CD4-positive, CD25-positive, alpha-beta regulatory T cell (primary cell): ENCODE results near the gene FOXP3. TPM values are rescaled to one million over a fixed set of nuclear protein-coding genes. Genes with fewer than 3 reads are reported as not detected.

ENCODE experiments used
- ATAC-seq, 2 donors: fragments of 150-1000 bp; cut with Tn5 transposase; one replicate each; pipeline ENCODE4 v1.10.0; 2021; ENCODE audit warnings: low read depth in 2 of 2, moderate number of reproducible peaks in 2 of 2, moderate library complexity in 1 of 2
- DNase-seq, 3 donors: peaks; one replicate each; pipeline versions ENCODE4 v3.0.0 to v3.0.0-alpha.2; 2012 to 2022; ENCODE audit warnings: mixed read lengths in 1 of 3
- H3K27ac ChIP-seq: one replicate; pipeline ENCODE4 v1.7.0; 2013; ENCODE audit warnings: mild to moderate bottlenecking, low read length; ENCODE audit not compliant: insufficient read depth, poor library complexity, severe bottlenecking
- H3K27me3 ChIP-seq: one replicate; pipeline ENCODE4 v1.7.0; 2013; ENCODE audit warnings: low read length; ENCODE audit not compliant: control insufficient read depth, insufficient read depth
- H3K36me3 ChIP-seq: one replicate; pipeline ENCODE4 v1.7.0; 2013; ENCODE audit warnings: mild to moderate bottlenecking, low read length, moderate library complexity; ENCODE audit not compliant: control insufficient read depth, insufficient read depth
- H3K4me1 ChIP-seq: 2 replicates; pipeline ENCODE4 v1.7.0; 2013; ENCODE audit warnings: mild to moderate bottlenecking, low read length; ENCODE audit not compliant: insufficient read depth, control insufficient read depth, poor library complexity, severe bottlenecking
- H3K4me3 ChIP-seq: one replicate; pipeline ENCODE4 v1.7.0; 2013; ENCODE audit warnings: low read depth, mild to moderate bottlenecking, low read length, moderate library complexity
- H3K9me3 ChIP-seq, 2 experiments: 1 replicate in 1 of 2; 2 replicates in 1 of 2; pipeline ENCODE4 v1.7.0; 2013; ENCODE audit warnings: low read length in 2 of 2, mild to moderate bottlenecking in 1 of 2, moderate library complexity in 1 of 2; ENCODE audit not compliant: control insufficient read depth in 2 of 2
- H3K27ac Mint-ChIP-seq, 3 donors: one replicate each; pipeline ENCODE4 v1.8.0; 2020 to 2022; ENCODE audit warnings: mild to moderate bottlenecking in 3 of 3, mixed read lengths in 3 of 3, moderate library complexity in 2 of 3
- H3K27me3 Mint-ChIP-seq: one replicate; pipeline ENCODE4 v1.8.0; 2022; ENCODE audit warnings: mild to moderate bottlenecking, mixed read lengths
- H3K36me3 Mint-ChIP-seq: one replicate; pipeline ENCODE4 v1.8.0; 2020; ENCODE audit warnings: mixed read lengths
- H3K4me1 Mint-ChIP-seq, 4 donors: one replicate each; pipeline ENCODE4 v1.8.0; 2020 to 2022; ENCODE audit warnings: mixed read lengths in 4 of 4, mild to moderate bottlenecking in 1 of 4
- H3K4me3 Mint-ChIP-seq, 4 donors: one replicate each; pipeline ENCODE4 v1.8.0; 2020 to 2022; ENCODE audit warnings: mild to moderate bottlenecking in 4 of 4, mixed read lengths in 4 of 4, moderate library complexity in 3 of 4
- H3K9me3 Mint-ChIP-seq, 7 donors: one replicate each; pipeline ENCODE4 v1.8.0; 2020 to 2022; ENCODE audit warnings: mixed read lengths in 7 of 7, mild to moderate bottlenecking in 3 of 7, moderate library complexity in 2 of 7
- polyA plus RNA-seq, 4 donors: library from polyadenylated mRNA; unstranded; fragments of 300-500 nt; fragmentation: Illumina TruSeq; gene quantifications; one replicate each; pipeline ENCODE4 v1.2.3, GENCODE V29; 2021
- total RNA-seq: library from RNA; stranded (reverse); gene quantifications from one replicate; pipeline ENCODE4 v1.2.3, GENCODE V29; 2022

The FOXP3 gene
- total and polyA plus RNA-seq, 5 donors from 2014 or later: 154 to 198 (median 174) TPM

GRCh38 chrX:49228185-49228584 is 36.3 kb downstream of the FOXP3 start:
- Histone ChIP-seq H3K9me3 (no peaks in the 10 kb centered on the region), H3K4me3 (no peak overlapping the region), H3K27ac (no peak overlapping the region), H3K27me3 (no peaks in the 10 kb centered on the region), H3K4me1 (peaks cover 8% of the 10 kb centered on the region), H3K36me3 (no peaks in the 10 kb centered on the region)
- DNase-seq (no peak), ATAC-seq (no peak)
- Mint-ChIP-seq H3K4me1 (peaks cover 0 to 23% (median 0%) of the 10 kb centered on the region in 4 donors), H3K9me3 (peaks cover 0 to 2% (median 0%) of the 10 kb centered on the region in 7 donors), H3K27me3 (no peaks in the 10 kb centered on the region), H3K27ac (no peak overlapping the region), H3K36me3 (no peaks in the 10 kb centered on the region), H3K4me3 (peak overlapping the region in 1 of 4 donors; percentile 23)

- Mint-ChIP-seq H3K27ac (no peak overlapping the region), H3K4me1 (peaks cover 0 to 21% (median 0%) of the 10 kb centered on the region in 4 donors), H3K4me3 (peak overlapping the region in 1 of 4 donors; percentile 23), H3K27me3 (no peaks in the 10 kb centered on the region), H3K9me3 (peaks cover 0 to 2% (median 0%) of the 10 kb centered on the region in 7 donors), H3K36me3 (no peaks in the 10 kb centered on the region)
- no peaks in the 10 kb centered on the region for H3K27me3 ChIP-seq
- no peak overlapping the region for H3K4me3 ChIP-seq
- peaks cover 8% of the 10 kb centered on the region for H3K4me1 ChIP-seq
- no peak for DNase-seq
- ATAC-seq: no peak
- no peaks in the 10 kb centered on the region for H3K36me3 ChIP-seq
- no peak overlapping the region for H3K27ac ChIP-seq
- H3K9me3 ChIP-seq: no peaks in the 10 kb centered on the region
These were observed 36.8 kb downstream of the FOXP3 start for GRCh38 chrX:49227726-49228125.

DNA sequence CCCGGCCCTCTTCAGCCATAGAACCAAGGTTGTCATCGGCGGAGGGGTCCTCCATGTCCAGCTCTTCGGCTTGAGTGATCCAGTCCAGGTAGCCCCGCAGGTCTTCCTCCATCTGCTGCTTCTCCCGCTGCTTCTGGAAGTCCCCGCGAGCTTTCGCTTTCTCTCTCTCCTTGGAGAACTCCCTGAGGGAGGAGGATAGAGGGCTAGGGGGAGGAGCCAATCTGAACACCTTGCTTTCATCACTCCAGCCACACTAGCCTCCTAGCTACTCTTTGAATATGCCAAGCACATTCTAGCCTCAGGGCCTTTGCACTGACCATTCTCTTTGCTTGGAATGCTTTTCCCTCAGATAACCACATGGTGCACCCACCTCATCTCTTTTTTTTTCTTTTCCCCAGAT is 37.6 kb downstream of the FOXP3 start:
- no peak overlapping the region for H3K27ac Mint-ChIP-seq
- no peaks in the 10 kb centered on the region for H3K36me3 Mint-ChIP-seq
- ATAC-seq: no peak
- H3K9me3 Mint-ChIP-seq: peaks cover 0 to 2% (median 0%) of the 10 kb centered on the region in 7 donors
- H3K4me3 Mint-ChIP-seq: no peak overlapping the region
- no peaks in the 10 kb centered on the region for H3K27me3 ChIP-seq
- no peaks in the 10 kb centered on the region for H3K27me3 Mint-ChIP-seq
- peaks cover 0 to 17% (median under 1%) of the 10 kb centered on the region in 4 donors for H3K4me1 Mint-ChIP-seq
- no peak for DNase-seq
- H3K9me3 ChIP-seq: no peaks in the 10 kb centered on the region
- peaks cover 8% of the 10 kb centered on the region for H3K4me1 ChIP-seq
- H3K36me3 ChIP-seq: no peaks in the 10 kb centered on the region
- no peak overlapping the region for H3K4me3 ChIP-seq
- no peak overlapping the region for H3K27ac ChIP-seq

DNA sequence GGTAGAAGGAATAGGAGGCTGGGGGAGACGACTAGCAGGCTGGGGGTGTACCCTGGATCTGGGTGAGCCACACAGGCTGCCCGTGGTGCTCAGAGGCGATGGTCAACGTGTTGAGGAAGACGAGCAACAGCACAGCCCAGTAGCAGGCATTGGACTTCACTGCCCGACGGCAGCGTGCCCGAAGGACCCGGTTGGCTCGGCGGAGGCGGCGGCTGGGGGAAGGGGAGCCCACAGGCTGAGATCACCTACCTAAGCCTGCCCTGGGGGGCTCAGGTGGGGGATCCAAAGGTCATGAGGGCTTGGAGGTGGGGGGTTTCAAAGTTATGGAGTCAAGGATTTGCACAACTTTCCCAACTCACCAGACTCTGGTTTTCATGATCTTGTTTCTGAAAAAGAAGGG is 38.7 kb downstream of the FOXP3 start:
- Histone ChIP-seq H3K27me3 (no peaks in the 10 kb centered on the region), H3K4me3 (no peak overlapping the region), H3K36me3 (no peaks in the 10 kb centered on the region), H3K4me1 (peaks cover 2% of the 10 kb centered on the region), H3K27ac (no peak overlapping the region), H3K9me3 (no peaks in the 10 kb centered on the region)
- Mint-ChIP-seq H3K36me3 (no peaks in the 10 kb centered on the region), H3K27me3 (no peaks in the 10 kb centered on the region), H3K4me3 (no peak overlapping the region), H3K9me3 (peaks cover 0 to 2% (median 0%) of the 10 kb centered on the region in 7 donors), H3K27ac (no peak overlapping the region), H3K4me1 (peaks cover 0 to 8% (median 1%) of the 10 kb centered on the region in 4 donors)
- DNase-seq (no peak), ATAC-seq (no peak)

DNA sequence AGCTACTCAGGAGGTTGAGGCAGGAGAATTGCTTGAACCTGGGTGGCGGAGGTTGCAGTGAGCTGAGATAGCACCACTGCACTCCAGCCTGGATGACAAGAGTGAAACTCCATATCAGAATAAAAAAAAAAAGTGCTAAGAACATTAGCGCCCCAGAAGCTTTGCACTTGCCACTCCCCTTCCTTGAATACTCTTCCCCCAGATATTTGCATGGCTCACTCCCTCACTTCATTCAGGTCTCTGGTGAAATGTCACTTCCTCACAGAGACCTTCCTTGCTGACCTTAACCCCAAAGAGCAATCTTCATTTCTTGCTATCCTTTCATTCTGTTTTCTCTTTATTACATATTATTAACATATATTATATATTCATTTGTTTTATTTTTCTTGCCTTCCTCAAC is 42.6 kb downstream of the FOXP3 start:
- Histone ChIP-seq H3K27ac (no peak overlapping the region), H3K4me1 (no peaks in the 10 kb centered on the region), H3K9me3 (no peaks in the 10 kb centered on the region), H3K27me3 (no peaks in the 10 kb centered on the region), H3K36me3 (no peaks in the 10 kb centered on the region), H3K4me3 (no peak overlapping the region)
- DNase-seq: no peak
- Mint-ChIP-seq H3K9me3 (peaks cover 0 to 2% (median 0%) of the 10 kb centered on the region in 7 donors), H3K4me3 (no peak overlapping the region), H3K36me3 (no peaks in the 10 kb centered on the region), H3K27ac (no peak overlapping the region), H3K4me1 (peaks cover 0 to 3% (median 1%) of the 10 kb centered on the region in 4 donors), H3K27me3 (no peaks in the 10 kb centered on the region)
- no peak for ATAC-seq

DNA sequence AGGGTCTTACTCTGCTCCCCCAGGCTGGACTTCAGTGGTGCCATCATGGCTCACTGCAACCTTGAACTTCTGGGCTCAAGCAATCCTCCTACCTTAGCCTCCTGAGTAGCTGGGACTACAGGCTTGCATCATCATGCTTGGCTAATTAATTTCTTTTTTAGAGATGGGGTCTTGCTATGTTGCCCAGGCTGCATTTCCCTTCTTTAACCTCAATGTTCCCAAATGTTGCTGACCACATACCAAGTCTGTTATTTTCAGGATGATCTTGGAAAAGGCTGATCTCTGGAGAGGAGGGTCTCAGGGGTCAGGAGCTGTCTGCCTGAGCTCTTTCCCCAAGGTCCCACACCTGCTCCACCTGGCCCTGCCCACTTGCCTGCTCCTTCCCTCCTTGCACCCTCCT is 44.4 kb downstream of the FOXP3 start:
- H3K9me3 ChIP-seq: no peaks in the 10 kb centered on the region
- H3K4me1 Mint-ChIP-seq: peaks cover 0 to 3% (median 1%) of the 10 kb centered on the region in 4 donors
- no peak overlapping the region for H3K27ac ChIP-seq
- H3K36me3 ChIP-seq: no peaks in the 10 kb centered on the region
- H3K9me3 Mint-ChIP-seq: peaks cover 0 to 2% (median 0%) of the 10 kb centered on the region in 7 donors
- no peaks in the 10 kb centered on the region for H3K4me1 ChIP-seq
- H3K4me3 ChIP-seq: no peak overlapping the region
- H3K4me3 Mint-ChIP-seq: no peak overlapping the region
- DNase-seq (no peak), ATAC-seq (no peak)
- H3K27ac Mint-ChIP-seq: no peak overlapping the region
- H3K27me3 ChIP-seq: no peaks in the 10 kb centered on the region
- H3K36me3 Mint-ChIP-seq: no peaks in the 10 kb centered on the region
- H3K27me3 Mint-ChIP-seq: no peaks in the 10 kb centered on the region

DNA sequence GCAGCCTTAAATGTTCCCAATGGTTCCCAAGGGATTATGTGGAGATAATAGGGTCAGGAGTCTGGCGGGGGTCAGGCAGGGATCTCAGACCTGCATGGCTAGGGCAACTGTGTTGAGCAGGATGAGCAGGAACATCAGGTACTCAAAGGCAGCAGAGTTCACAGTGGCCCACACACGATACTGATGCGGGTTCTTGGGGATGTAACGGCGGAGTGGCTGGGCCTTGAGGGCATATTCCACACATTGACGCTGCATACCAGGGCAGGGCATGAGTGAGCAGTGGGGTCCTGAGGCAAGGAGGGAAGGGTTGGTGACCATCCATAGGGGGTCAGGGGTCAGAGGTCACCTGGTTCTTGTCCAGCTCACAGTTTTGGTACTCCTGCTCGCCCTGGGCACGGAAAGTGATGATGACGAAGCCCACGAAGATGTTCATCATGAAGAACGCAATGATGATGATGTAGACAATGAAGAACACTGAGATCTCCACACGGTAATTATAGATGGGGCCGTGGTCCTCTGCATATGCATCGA is 49.4 kb downstream of the FOXP3 start:
- DNase-seq: no peak
- no peaks in the 10 kb centered on the region for H3K36me3 Mint-ChIP-seq
- no peak overlapping the region for H3K27ac ChIP-seq
- H3K36me3 ChIP-seq: no peaks in the 10 kb centered on the region
- ATAC-seq: no peak
- H3K9me3 ChIP-seq: no peaks in the 10 kb centered on the region
- H3K4me3 ChIP-seq: no peak overlapping the region
- no peak overlapping the region for H3K27ac Mint-ChIP-seq
- peaks cover 8% of the 10 kb centered on the region for H3K27me3 Mint-ChIP-seq
- H3K4me1 Mint-ChIP-seq: peaks cover 0 to 3% (median 0%) of the 10 kb centered on the region in 4 donors
- H3K4me3 Mint-ChIP-seq: no peak overlapping the region
- no peaks in the 10 kb centered on the region for H3K4me1 ChIP-seq
- no peaks in the 10 kb centered on the region for H3K27me3 ChIP-seq
- H3K9me3 Mint-ChIP-seq: peaks cover 0 to 4% (median 0%) of the 10 kb centered on the region in 7 donors

GRCh38 chrX:49214416-49214815 is 50.1 kb downstream of the FOXP3 start:
- Mint-ChIP-seq H3K4me1 (peaks cover 0 to under 1% (median 0%) of the 10 kb centered on the region in 4 donors), H3K36me3 (no peaks in the 10 kb centered on the region), H3K4me3 (no peak overlapping the region), H3K9me3 (peaks cover 0 to 4% (median 0%) of the 10 kb centered on the region in 7 donors), H3K27ac (no peak overlapping the region), H3K27me3 (peaks cover 8% of the 10 kb centered on the region)
- Histone ChIP-seq H3K27ac (no peak overlapping the region), H3K4me3 (no peak overlapping the region), H3K9me3 (no peaks in the 10 kb centered on the region), H3K27me3 (no peaks in the 10 kb centered on the region), H3K36me3 (no peaks in the 10 kb centered on the region), H3K4me1 (no peaks in the 10 kb centered on the region)
- ATAC-seq (no peak), DNase-seq (no peak)
